Peyer's patch (tissue), 4 donors: ENCODE results near the gene SPAG6. TPM values are rescaled to one million over a fixed set of nuclear protein-coding genes. Genes with fewer than 3 reads are reported as not detected.

ENCODE experiments used
- DNase-seq, 3 donors: peaks; one replicate each; pipeline ENCODE4 v3.0.0-alpha.2; 2017 to 2019
- H3K27ac ChIP-seq, 4 donors: fragments of 200-600 bp; sonication (generic); one replicate each; pipeline ENCODE4 v1.5.1; 2016 to 2019
- H3K27me3 ChIP-seq, 2 donors: fragments of 200-600 bp; sonication (generic); one replicate each; pipeline ENCODE4 v1.5.1; 2019
- H3K36me3 ChIP-seq, 3 donors: fragments of 200-600 bp; sonication (generic); one replicate each; pipeline ENCODE4 v1.5.1; 2016 to 2019
- H3K4me1 ChIP-seq, 4 donors: fragments of 200-600 bp; sonication (generic); one replicate each; pipeline ENCODE4 v1.5.1; 2016 to 2019
- H3K4me3 ChIP-seq, 4 donors: fragments of 200-600 bp; sonication (generic); 1 replicate in 3 of 4; 2 replicates in 1 of 4; pipeline ENCODE4 v1.5.1; 2016 to 2019; ENCODE audit warnings: mild to moderate bottlenecking in 1 of 4
- H3K9me3 ChIP-seq, 4 donors: fragments of 200-600 bp; sonication (generic); one replicate each; pipeline ENCODE4 v1.5.1; 2016 to 2019; ENCODE audit warnings: mild to moderate bottlenecking in 1 of 4
- CTCF ChIP-seq, 6 experiments: fragments of 450-650 bp in 4 of 6; fragments of 200-600 bp in 2 of 6; sonication (generic) in 1 of 6; IDR thresholded peaks; one replicate each; pipeline ENCODE4 v1.5.1; 2017 to 2019; ENCODE audit warnings: antibody characterized with exemption in 6 of 6, mild to moderate bottlenecking in 3 of 6, moderate library complexity in 1 of 6
- POLR2A ChIP-seq, 2 donors: fragments of 450-650 bp; IDR thresholded peaks; one replicate each; pipeline ENCODE4 v1.5.1; 2017; ENCODE audit warnings: antibody characterized with exemption in 2 of 2, mild to moderate bottlenecking in 2 of 2, moderate library complexity in 2 of 2
- total RNA-seq, 4 donors: library from RNA; depleted of rRNA; stranded (reverse); fragments of >200 nt; gene quantifications; one replicate each; pipeline ENCODE4 v1.1.0, GENCODE V29; 2016

SPAG6 gene
- total RNA-seq, 4 donors from 2014 or later = not detected

DNA sequence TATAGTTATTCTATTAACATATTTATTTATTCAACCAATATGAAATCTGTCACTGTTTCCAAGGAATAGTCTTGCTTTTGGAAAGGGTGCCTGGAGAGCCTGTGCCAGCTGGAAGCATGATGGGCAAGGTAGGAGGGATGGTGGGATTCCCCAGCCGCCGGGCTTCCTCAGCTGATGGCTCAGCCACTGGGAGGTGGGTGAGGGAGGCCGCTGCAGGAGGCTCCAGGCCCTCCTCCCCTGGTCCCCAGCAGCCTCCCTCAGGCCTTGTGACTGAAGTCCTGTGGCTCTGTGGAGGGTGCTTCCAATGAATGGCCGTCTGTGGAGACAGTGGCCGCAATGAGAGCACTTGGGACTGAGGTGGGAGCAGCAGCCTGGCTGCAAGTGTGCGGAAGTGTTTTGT is 27.0 kb downstream of the SPAG6 start:
- TF ChIP-seq POLR2A (IDR thresholded peaks at IDR 0.05) = no peak
- TF ChIP-seq CTCF (IDR thresholded peaks at IDR 0.05) = no peak
- H3K36me3 ChIP-seq = no peaks in the 10 kb centered on the region

GRCh38 chr10:22372917-22373316 is 27.6 kb downstream of the SPAG6 start:
- no peak for DNase-seq
- TF ChIP-seq CTCF (IDR thresholded peaks at IDR 0.05) (no peak), POLR2A (IDR thresholded peaks at IDR 0.05) (no peak)

More for the DNA sequence above, 27.0 kb downstream of the SPAG6 start:
- no peak for DNase-seq
- Histone ChIP-seq H3K27ac (no peak overlapping the region), H3K27me3 (no peaks in the 10 kb centered on the region), H3K4me3 (no peak overlapping the region), H3K9me3 (no peaks in the 10 kb centered on the region), H3K4me1 (no peaks in the 10 kb centered on the region)

GRCh38 chr10:22374489-22375126 is 29.3 kb downstream of the SPAG6 start:
- no peaks in the 10 kb centered on the region for H3K36me3 ChIP-seq
- H3K4me1 ChIP-seq = no peaks in the 10 kb centered on the region
- no peak overlapping the region for H3K27ac ChIP-seq
- H3K9me3 ChIP-seq = no peaks in the 10 kb centered on the region
- no peak for DNase-seq
- H3K27me3 ChIP-seq = no peaks in the 10 kb centered on the region
- TF ChIP-seq POLR2A (IDR thresholded peaks at IDR 0.05) (no peak), CTCF (IDR thresholded peaks at IDR 0.05) (no peak)
- no peak overlapping the region for H3K4me3 ChIP-seq

More at GRCh38 chr10:22372917-22373316, 27.6 kb downstream of the SPAG6 start:
- H3K36me3 ChIP-seq = no peaks in the 10 kb centered on the region
- H3K9me3 ChIP-seq = no peaks in the 10 kb centered on the region
- H3K4me3 ChIP-seq = no peak overlapping the region
- H3K4me1 ChIP-seq = no peaks in the 10 kb centered on the region
- H3K27ac ChIP-seq = no peak overlapping the region
- H3K27me3 ChIP-seq = no peaks in the 10 kb centered on the region

DNA sequence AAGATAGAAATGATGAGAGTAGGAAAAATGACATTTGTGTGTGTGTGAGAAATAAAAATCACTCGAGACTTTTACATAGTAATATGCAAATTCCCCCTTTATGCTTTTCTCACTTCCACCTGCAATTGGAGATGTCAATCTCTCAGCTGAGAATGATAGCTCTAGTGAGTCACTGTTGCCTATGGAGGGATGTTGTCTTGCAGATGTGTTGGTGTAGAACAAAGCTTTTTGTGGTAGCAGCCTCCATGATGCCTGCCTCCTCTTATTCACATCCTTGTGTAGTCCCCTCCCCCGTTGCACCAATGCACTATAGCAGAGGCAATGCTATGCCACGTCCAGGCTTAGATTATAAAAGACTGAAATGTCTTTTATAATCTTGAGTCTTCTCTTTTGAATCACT is 33.8 kb downstream of the SPAG6 start:
- Histone ChIP-seq H3K4me3 (no peak overlapping the region), H3K9me3 (no peaks in the 10 kb centered on the region), H3K4me1 (no peaks in the 10 kb centered on the region), H3K27ac (no peak overlapping the region), H3K27me3 (no peaks in the 10 kb centered on the region), H3K36me3 (no peaks in the 10 kb centered on the region)
- TF ChIP-seq CTCF (IDR thresholded peaks at IDR 0.05) (no peak), POLR2A (IDR thresholded peaks at IDR 0.05) (no peak)
- DNase-seq = no peak

DNA sequence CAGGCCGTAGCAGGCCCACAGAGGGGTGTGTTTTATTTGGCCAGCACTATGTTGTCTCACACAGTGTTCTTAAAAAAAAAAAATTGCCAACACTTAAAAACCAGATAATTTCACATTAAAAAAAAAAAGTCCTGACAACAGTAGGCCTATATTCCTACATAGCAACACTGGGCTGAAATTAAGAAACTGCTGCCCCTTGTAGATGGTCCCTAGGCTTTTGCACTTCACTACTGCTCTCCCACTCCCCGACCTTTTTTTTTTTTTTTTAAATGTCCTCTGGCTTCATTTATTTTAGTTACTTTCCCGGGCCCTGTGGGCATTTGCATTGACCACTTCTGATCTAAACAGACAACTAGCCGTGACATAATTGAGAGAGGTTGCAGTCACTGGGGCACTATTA is 36.0 kb downstream of the SPAG6 start:
- TF ChIP-seq CTCF (IDR thresholded peaks at IDR 0.05) = no peak
- TF ChIP-seq POLR2A (IDR thresholded peaks at IDR 0.05) = no peak
- no peaks in the 10 kb centered on the region for H3K4me1 ChIP-seq
- H3K27me3 ChIP-seq = no peaks in the 10 kb centered on the region
- no peaks in the 10 kb centered on the region for H3K9me3 ChIP-seq
- DNase-seq = no peak
- no peak overlapping the region for H3K4me3 ChIP-seq
- no peak overlapping the region for H3K27ac ChIP-seq
- no peaks in the 10 kb centered on the region for H3K36me3 ChIP-seq

GRCh38 chr10:22386503-22386902 is 41.2 kb downstream of the SPAG6 start:
- no peak for TF ChIP-seq POLR2A (IDR thresholded peaks at IDR 0.05)
- no peak for TF ChIP-seq CTCF (IDR thresholded peaks at IDR 0.05)
- no peak overlapping the region for H3K27ac ChIP-seq
- no peak for DNase-seq
- H3K36me3 ChIP-seq = no peaks in the 10 kb centered on the region
- no peaks in the 10 kb centered on the region for H3K27me3 ChIP-seq
- H3K9me3 ChIP-seq = no peaks in the 10 kb centered on the region
- no peaks in the 10 kb centered on the region for H3K4me1 ChIP-seq
- H3K4me3 ChIP-seq = no peak overlapping the region
